CD4-positive, alpha-beta T cell treated with Interleukin-2 at 100 ng/mL for 4 hours (primary cell): ENCODE results near the gene TTYH3.
"Not testable (repeated sequence)": the region's sequence is repeated elsewhere in the genome, so short reads cannot be mapped to it uniquely, and the experiment has no call there.

Experiments
- DNase-seq: peaks from one replicate; pipeline ENCODE4 v3.0.0-alpha.2; 2020; ENCODE audit warnings: low spot score

TTYH3 gene, protein sequence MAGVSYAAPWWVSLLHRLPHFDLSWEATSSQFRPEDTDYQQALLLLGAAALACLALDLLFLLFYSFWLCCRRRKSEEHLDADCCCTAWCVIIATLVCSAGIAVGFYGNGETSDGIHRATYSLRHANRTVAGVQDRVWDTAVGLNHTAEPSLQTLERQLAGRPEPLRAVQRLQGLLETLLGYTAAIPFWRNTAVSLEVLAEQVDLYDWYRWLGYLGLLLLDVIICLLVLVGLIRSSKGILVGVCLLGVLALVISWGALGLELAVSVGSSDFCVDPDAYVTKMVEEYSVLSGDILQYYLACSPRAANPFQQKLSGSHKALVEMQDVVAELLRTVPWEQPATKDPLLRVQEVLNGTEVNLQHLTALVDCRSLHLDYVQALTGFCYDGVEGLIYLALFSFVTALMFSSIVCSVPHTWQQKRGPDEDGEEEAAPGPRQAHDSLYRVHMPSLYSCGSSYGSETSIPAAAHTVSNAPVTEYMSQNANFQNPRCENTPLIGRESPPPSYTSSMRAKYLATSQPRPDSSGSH

GRCh38 chr7:2631946-2632732 is at the start of gene TTYH3:
TSS of gene TTYH3 (plus strand) at chr7:2631986. CDS start at chr7:2632156, 170 bp downstream.
- no peak for DNase-seq

DNA sequence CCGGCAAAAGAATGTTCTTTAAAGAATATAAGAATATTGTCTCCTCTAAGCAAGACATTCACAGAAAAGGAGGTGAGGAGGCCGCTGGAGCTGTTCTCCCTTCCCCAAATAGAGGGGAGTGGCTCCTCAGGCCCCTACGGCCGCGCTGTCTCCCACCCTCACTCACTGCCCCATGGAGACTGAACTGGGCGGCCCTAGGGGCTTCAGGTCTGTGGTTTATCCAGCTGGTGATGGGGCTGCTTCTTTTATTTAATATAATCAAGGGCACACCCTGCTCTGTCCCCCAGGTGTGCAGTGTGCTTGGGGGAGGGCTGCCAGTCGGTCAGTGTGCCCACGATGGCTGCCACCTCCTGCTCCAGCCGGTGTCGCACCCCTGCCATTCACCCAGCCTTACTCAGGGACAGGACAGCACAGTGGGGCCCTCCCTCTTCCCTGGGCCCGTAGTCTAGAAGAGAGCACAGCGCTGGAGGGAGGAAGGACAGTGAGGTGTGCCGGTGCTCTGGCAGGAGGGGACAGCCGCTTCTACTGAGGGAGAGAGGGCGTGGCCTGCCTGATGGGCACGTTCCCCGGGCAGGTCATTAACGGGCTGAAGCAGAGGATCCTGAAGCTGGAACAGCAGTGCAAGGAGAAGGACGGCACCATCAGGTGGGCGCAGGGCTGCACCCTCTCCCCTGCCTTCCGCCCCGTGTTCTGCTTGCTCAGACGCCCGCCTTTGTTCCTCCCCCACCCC is 49.6 kb upstream of the TTYH3 start:
- DNase-seq, result no peak

- no peak for DNase-seq
Observed at GRCh38 chr7:2583798-2584580, 47.8 kb upstream of the TTYH3 start.

DNA sequence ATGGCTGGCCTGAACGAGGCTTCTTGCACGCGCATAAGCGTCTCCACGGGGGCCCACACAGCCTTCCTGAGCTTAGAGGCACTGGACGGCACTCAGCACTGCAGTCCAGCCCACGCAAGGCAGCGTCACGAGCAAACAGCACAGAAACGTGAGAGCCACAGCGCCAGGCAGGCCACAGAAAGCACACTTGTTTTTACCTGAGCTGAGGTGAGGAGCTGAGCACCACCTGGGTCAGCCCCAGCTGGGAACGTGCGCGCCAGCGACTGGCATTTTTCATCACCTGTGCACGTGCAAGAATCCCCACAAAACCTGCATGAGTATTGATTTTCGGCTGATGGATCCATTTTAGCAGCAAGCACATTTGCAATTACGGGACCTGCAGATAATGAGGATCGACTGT is 46.3 kb upstream of the TTYH3 start:
- DNase-seq, result no peak

GRCh38 chr7:2586326-2587020 is 45.3 kb upstream of the TTYH3 start:
- no peak for DNase-seq

DNA sequence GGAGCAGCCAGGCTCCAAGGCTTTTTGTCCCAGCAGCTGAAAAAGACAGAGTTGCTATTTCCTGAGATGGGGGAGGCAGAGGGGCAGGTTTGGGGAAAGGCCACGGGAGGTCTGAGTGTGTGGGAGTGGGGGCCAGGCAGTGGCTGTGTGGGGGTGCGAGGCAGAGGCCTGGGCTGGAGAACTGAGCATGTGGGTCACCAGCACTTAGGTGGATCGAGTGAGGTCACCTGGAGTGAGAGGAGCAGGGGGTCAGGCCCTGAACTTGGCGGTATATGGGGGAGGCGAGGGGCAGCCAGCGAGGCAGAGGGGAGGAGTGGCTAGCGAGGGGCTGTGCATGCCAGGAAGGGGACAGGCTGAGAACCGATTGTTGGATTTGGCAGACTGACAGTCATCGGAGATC is 44.7 kb upstream of the TTYH3 start:
- DNase-seq, result no peak

GRCh38 chr7:2587778-2588177 is 44.0 kb upstream of the TTYH3 start:
- no peak for DNase-seq

DNA sequence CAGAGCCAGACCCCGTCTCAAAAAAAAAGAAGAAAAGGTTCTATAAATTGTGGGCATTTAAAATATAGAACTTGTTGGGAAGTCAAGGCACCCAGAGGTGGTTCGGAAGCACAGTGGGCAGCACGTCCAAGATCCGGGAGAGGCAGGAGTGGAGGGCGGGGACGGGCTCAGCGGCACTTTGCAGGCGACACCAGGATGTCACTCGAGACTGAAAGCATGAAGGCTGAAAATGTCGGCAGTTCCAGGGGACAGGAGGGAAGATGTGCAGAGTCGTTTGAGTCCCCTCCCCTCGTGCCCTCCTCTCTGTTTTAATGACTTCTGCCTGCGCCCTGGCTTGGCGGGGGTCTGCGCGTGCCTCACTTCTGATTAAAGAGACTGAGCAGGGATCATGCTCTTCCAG is 42.4 kb upstream of the TTYH3 start:
- no peak for DNase-seq

GRCh38 chr7:2589941-2590340 is 41.8 kb upstream of the TTYH3 start:
- DNase-seq, result not testable (repeated sequence)

DNA sequence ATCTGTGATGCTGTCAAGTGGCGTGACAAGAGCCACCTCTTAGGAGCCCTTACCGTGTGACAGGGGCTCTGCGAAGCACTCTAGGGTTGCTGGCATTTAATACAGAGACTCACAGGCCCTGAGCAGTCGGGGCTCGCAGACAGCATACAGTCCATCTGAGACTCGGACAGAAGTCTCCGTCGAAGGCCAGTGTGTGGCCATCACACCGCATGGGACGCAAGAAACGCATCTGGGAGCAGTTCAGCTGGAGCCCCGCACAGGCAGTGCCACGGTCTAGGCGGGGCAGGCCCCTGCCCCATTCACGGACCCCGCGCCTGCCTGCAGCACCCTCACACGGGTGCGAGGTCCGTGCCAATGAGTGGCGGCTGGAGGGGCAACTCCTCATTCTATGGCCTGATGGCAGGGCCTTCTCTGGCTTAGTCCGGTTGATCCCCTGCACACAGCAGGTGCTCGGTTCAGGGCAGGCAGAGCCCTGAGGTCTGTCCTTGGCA is 39.4 kb upstream of the TTYH3 start:
- DNase-seq, result no peak

DNA sequence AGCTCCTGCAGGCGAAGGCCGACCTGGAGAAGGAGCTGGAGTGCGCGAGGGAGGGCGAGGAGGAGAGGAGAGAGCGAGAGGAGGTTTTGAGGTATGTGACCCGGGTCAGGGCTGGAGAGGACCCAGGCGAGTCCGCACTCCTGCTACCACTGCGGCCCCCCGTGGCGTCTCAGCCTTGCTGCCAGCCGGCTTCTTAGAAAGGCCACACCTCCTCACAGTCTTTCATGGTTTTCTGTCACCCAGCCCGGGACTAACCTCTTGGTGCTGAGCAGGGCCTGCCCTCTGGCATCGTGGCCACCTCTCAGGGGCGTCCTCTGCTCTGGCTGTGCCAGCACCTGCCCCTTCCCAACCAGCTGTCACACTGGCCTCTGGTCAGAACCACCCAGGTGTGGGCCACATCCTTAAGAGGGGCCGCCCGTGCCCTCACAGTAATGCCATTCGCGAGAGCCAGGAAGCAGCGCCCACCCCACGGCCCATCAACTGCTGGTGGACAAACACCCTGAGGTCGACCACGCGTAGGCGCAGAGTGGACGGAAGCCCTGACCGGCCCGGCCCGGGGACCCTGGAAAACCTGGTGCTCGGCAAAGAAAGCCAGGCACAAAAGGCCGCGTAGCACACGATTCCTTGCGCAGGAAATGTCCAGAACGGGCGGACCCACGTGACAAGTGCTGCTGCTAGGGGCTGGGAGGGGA is 38.6 kb upstream of the TTYH3 start:
- DNase-seq, result no peak

DNA sequence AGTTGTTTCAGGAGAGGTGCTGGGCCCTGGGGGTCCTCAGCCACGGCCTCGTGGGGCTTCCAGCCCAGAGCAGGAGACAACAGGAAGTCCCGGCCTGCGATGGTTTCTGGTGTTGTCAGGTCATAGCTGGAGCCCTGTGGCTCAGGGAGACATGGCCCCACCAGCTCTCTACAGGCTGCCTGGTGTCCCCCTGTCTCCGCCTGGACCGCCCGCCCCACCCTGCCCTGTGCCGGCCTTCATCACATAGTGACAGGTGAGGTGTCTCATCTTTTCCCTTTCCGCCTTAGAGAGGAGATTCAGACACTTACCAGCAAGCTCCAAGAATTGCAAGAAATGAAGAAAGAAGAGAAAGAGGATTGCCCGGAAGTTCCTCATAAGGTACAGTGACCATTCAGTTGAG is 37.2 kb upstream of the TTYH3 start:
- no peak for DNase-seq

DNA sequence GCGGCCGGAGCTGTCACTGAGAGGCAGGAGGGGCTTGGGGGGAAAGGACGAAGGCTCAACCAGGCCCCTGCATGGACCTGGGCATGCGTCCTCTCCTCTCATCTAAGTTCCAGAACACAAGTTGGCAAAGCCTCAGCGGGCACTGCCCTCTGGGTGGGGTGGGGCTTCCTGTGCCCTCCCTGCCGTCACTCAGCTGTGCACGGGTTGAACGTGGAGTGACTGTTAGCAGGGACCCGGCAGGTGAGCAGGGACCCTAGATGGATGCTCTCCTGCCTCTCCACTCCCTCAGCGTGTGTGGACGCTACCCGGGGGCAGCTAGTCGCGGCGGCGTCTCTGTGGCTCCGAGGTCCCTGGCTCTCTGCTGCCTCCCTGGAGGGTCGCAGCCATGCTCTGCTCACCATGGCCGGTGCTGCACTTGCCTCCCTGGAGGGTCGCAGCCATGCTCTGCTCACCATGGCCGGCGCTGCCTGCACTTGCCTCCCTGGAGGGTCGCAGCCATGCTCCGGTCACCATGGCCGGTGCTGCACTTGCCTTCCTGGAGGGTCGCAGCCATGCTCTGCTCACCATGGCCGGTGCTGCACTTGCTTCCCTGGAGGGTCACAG is 36.4 kb upstream of the TTYH3 start:
- no peak for DNase-seq

DNA sequence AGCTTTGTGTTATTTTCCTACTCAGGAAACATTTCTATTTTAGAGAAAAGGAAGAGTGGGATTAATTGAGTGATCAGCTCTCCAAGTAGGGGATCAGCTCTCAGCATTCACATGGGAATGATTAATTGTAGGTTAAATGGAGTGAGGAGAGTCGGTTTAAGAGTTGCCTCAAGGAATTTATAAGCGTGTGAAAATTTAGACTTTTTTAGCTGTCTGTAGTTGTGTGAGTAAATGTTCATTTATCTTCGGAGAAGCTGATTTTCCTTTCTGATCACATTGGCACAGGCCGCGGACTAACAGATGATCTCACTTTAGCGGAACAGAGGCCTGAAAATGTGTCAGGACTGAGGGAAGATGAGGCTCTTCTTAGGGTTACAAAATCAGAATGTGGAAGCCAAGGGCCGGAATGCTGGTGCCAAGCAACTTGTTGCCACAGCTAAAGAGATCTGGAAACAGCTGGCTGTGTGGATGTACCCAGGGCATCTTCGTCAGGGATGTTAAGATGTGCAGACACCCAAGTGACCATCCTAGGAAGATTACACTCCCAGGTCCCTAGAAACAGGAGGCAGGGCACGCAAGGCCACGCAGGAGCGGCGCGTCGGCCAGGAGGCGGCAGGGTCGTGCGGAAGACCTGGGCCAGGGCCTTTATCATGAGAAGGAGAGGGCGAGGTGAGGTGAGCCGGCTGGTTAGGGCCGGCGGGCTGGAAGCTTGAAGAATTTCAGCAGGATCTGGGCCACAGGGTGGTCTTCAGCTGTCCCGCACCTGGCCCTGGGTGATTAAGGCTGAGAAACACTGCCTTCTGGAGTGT is 35.1 kb upstream of the TTYH3 start:
- no peak for DNase-seq

DNA sequence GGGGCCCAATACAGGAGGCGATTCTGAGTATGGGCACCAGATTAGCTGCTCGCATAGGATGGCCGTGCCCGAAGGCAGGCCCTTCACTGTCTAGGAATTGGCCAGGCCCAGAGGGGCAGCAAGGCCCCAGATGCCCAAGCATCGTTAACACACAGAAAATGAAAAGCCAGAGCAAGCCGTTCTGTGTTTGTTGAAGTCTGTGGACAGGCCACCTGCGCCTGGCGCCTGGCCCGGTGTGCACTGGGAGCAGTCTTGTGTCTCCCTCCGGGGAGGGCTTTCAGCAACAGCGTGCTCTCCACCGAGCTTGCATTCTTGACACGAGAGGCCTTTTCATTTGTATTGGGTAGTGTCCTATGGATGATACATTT is 34.5 kb upstream of the TTYH3 start:
- no peak for DNase-seq

- no peak for DNase-seq
Observed at GRCh38 chr7:2598154-2598823, 33.5 kb upstream of the TTYH3 start.

- DNase-seq, result no peak
Observed at GRCh38 chr7:2601065-2601464, 30.7 kb upstream of the TTYH3 start.

DNA sequence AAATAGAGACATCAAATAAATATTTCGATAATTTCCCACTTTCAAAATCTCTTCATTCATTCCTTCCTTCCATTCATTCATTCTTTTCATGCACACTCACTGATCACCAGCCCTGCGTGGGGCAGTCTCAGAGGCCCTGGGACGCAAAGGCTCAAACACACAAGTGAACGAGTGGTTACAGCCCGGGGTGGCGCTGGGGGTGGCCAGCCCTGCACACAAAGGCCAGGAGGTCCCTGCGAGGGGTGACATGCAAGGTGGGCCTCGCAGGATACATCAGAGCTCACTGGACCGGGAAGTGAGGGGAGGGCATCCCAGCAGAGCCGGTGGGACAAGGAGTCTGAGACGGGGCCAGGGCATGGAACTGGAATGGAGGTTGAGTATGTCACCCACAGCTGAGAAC is 29.9 kb upstream of the TTYH3 start:
- DNase-seq, result no peak
